AG08395 (cell line): ENCODE measurements around the gene HTR3C.
"Not testable (repeated sequence)": the region's sequence is repeated elsewhere in the genome, so short reads cannot be mapped to it uniquely, and the experiment has no call there.

ENCODE experiments used
- DNase-seq: peaks from one replicate; pipeline ENCODE4 v3.0.0; 2012; ENCODE audit warnings: mixed read lengths, low spot score

Gene HTR3C

GRCh38 chr3:184052767-184053166 lies at the start of gene HTR3C:
HTR3C (plus strand) TSS chr3:184053047; CDS start chr3:184053081, 34 bp downstream.
- DNase-seq, result no peak

GRCh38 chr3:184003187-184003967 lies 49.5 kb upstream of the HTR3C start:
- peak; percentile 73 for DNase-seq

GRCh38 chr3:184004476-184004875 lies 48.4 kb upstream of the HTR3C start:
- DNase-seq, result no peak

- no peak for DNase-seq
Observed at GRCh38 chr3:184005941-184006507, 46.8 kb upstream of the HTR3C start.

GRCh38 chr3:184007143-184007813 lies 45.6 kb upstream of the HTR3C start:
- DNase-seq, result not testable (repeated sequence)

- no peak for DNase-seq
Observed at GRCh38 chr3:184008161-184008560, 44.7 kb upstream of the HTR3C start.

GRCh38 chr3:184011230-184011876 lies 41.5 kb upstream of the HTR3C start:
- no peak for DNase-seq

- no peak for DNase-seq
Observed at GRCh38 chr3:184011937-184012889, 40.6 kb upstream of the HTR3C start.

GRCh38 chr3:184015381-184016019 lies 37.3 kb upstream of the HTR3C start:
- DNase-seq, result no peak

GRCh38 chr3:184016169-184016570 lies 36.7 kb upstream of the HTR3C start:
- DNase-seq, result no peak

- peak; percentile 85 for DNase-seq
Observed at GRCh38 chr3:184016811-184017671, 35.8 kb upstream of the HTR3C start.

GRCh38 chr3:184017672-184018423 lies 35.0 kb upstream of the HTR3C start, which contains the start of gene ABCC5:
ABCC5 (minus strand) TSS chr3:184017884; CDS start chr3:184014392, 3,492 bp downstream.
- peak; percentile 97 for DNase-seq

GRCh38 chr3:184018424-184018973 lies 34.3 kb upstream of the HTR3C start:
- no peak for DNase-seq

- DNase-seq, result no peak
Observed at GRCh38 chr3:184022323-184022722, 30.5 kb upstream of the HTR3C start.

- DNase-seq, result not testable (repeated sequence)
Observed at GRCh38 chr3:184025256-184025655, 27.6 kb upstream of the HTR3C start.

GRCh38 chr3:184028275-184028890 lies 24.5 kb upstream of the HTR3C start:
- DNase-seq, result not testable (repeated sequence)

- no peak for DNase-seq
Observed at GRCh38 chr3:184029443-184029842, 23.4 kb upstream of the HTR3C start.

- no peak for DNase-seq
Observed at GRCh38 chr3:184030536-184030935, 22.3 kb upstream of the HTR3C start.
